EH (cell line): Measurements from ENCODE around the gene BCAS3.

Source experiments
- DNase-seq: peaks from one replicate; pipeline ENCODE4 v3.0.0-alpha.2; 2015; ENCODE audit warnings: low read depth

BCAS3 gene

GRCh38 chr17:60675997-60676396 is 1.7 kb upstream of the BCAS3 start:
- no peak for DNase-seq

- no peak for DNase-seq
These were observed 818 bp upstream of the BCAS3 start for GRCh38 chr17:60676758-60677307.

- DNase-seq, result no peak
These were observed 430 bp downstream of the BCAS3 start for GRCh38 chr17:60678118-60678444.

- no peak for DNase-seq
These were observed 1.6 kb downstream of the BCAS3 start for GRCh38 chr17:60679287-60679686.

GRCh38 chr17:60680754-60681153 is 3.1 kb downstream of the BCAS3 start:
- DNase-seq, result no peak

GRCh38 chr17:60685437-60685836 is 7.8 kb downstream of the BCAS3 start:
- DNase-seq, result no peak

GRCh38 chr17:60695960-60696359 is 18.3 kb downstream of the BCAS3 start:
- DNase-seq, result peak; percentile 42

GRCh38 chr17:60699090-60699489 is 21.4 kb downstream of the BCAS3 start:
- no peak for DNase-seq

- no peak for DNase-seq
These were observed 26.5 kb downstream of the BCAS3 start for GRCh38 chr17:60704170-60704569.

GRCh38 chr17:60712675-60713074 is 35.0 kb downstream of the BCAS3 start:
- peak; percentile 4 for DNase-seq

GRCh38 chr17:60713608-60714007 is 36.0 kb downstream of the BCAS3 start:
- no peak for DNase-seq

- DNase-seq, result no peak
These were observed 39.1 kb downstream of the BCAS3 start for GRCh38 chr17:60716766-60717165.

- no peak for DNase-seq
These were observed 40.2 kb downstream of the BCAS3 start for GRCh38 chr17:60717814-60718213.

- peak; percentile 73 for DNase-seq
These were observed 43.3 kb downstream of the BCAS3 start for GRCh38 chr17:60720763-60721531.

- DNase-seq, result no peak
These were observed 47.0 kb downstream of the BCAS3 start for GRCh38 chr17:60724647-60725046.

GRCh38 chr17:60729854-60730253 is 52.2 kb downstream of the BCAS3 start:
- no peak for DNase-seq

GRCh38 chr17:60730273-60730672 is 52.6 kb downstream of the BCAS3 start:
- no peak for DNase-seq

GRCh38 chr17:60738287-60738686 is 60.6 kb downstream of the BCAS3 start:
- DNase-seq, result no peak

- DNase-seq, result no peak
These were observed 62.9 kb downstream of the BCAS3 start for GRCh38 chr17:60740584-60740983.

GRCh38 chr17:60741031-60741430 is 63.4 kb downstream of the BCAS3 start:
- DNase-seq, result no peak

GRCh38 chr17:60743282-60743681 is 65.6 kb downstream of the BCAS3 start:
- no peak for DNase-seq

GRCh38 chr17:60743799-60744198 is 66.1 kb downstream of the BCAS3 start:
- DNase-seq, result peak; percentile 74

GRCh38 chr17:60744355-60744966 is 66.8 kb downstream of the BCAS3 start:
- DNase-seq, result peak; percentile 29

- no peak for DNase-seq
These were observed 67.9 kb downstream of the BCAS3 start for GRCh38 chr17:60745544-60745943.
